HG03103 (cell line): ENCODE measurements around the gene WIZ.

Source experiments
- ATAC-seq: cut with Tn5 transposase; IDR thresholded peaks from one replicate; pipeline ENCODE4 v1.9.1; 2021; ENCODE audit warnings: low read depth; ENCODE audit not compliant: unreplicated experiment

WIZ gene

DNA sequence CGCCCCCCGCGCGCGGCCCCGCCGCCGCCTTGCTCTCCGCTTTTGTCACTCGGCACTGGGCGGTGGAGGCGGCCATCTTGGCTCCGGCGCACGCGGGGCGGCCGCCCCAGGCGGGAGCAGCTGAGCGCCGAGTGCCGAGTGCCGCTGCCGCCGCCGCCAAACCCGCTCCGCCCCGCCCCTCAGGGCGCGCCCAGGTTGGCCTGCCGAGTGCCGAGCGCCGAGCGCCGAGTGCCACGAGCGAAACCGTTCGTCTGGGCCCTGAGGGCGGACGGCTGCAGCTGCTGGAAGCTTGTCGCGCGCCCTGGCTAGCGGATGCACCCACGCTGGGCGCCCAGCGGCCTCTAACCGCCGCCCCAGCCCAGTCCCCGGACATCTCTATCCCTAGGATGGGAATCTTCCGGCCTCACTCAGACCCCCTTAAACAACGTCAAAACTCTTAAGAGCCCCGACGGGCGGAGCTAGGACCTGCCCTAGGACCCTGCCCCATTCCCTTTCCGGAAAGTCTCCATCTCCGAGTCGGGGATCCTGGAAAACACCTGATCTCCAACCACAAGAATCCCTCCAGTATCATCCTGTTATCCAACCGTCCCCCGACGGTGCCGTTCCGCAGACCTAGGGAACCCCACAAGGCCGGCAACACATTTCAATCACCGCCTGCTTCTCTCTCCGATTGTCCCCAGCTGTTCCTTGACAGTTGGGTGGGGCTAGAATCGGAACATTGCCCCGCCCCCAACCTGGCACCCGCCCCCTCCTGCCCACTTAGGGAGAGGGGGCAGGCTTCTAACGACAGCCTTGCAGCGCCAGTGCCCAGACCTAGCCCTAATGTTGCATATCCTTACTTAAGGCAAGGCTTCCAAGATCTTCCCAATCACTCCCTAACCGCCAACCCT, 16.9 kb downstream of the WIZ start:
- peak; percentile 61 for ATAC-seq

DNA sequence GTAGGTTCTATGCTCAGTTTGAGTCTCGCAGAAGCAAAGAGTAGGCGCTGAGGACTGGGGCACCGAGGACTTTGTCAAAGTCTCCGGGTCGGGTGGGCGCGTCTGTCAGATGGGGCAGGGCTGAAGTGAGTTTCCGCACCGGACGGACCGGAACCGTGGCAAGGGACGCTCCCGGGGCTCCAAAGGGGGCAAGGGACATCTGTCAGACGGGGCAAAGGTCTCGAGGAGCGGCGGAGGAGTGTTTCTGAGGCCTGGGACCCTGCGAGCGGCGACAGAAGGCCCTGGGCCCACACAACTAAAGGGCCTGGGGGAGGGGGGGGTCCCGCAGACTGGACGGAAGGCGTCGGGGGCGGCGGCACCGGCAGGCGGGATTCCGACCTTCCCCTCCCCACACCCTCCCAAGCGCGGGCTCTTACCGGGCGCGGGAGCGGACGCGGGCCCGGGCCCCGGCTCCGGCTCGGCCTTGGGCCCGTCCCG, 17.7 kb downstream of the WIZ start:
- no peak for ATAC-seq

DNA sequence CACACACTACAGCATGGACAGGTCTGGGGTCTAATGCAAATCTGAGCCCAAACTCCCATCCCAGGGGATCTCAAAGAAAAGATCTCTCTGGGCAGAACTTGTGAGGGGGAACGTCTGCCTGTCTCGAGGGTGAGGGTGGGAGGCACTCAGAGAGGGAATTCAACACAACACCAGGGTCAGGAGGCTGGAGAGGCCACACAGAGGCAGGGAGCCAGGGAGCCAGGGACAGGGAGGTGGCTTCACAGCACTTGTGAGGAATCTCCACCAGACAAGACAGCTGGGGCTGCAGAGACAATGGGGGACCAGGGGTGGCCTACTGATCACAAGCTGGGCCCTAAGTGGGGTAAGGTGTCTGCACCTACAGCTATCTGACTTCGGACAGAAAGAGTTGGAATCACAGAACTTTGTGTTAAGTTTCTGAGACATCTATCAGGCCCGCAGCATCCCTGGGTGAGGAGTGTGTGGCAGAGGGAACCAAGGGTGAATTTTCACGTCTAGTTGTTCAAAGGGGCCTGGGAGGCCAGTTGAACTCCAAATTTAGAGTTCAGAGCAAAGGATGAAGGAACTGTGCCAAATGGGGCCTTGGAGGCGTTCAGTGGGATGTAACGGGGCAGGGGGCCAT, 18.2 kb downstream of the WIZ start:
- no peak for ATAC-seq

DNA sequence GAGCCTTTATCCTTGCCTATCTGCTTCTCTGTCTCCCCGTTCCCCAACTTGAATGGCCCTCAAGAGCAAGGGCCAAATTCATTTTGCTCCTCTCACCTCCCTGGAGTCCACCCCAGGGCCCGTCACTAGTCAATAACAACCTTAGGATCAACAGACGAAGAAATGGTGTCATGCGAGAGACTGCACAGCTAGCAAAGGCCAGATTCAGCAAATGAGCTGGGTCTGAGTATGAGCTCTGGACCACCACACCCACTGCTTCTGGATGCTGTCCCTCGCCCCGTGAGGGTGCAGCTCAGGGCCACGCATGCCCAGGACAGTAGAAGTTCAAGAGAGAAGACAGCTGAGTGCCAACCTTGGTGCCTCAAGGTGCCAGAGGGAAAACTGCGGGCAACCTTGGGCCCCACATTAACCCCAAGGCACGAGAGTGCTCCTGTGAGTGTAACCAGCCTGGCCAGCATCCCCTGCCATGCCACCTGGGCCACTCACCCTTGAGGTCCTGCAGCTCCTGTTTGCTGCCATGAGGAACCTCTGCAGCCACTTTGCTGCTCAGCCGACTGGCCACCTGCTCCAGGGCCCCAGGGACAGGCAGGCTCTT, 19.1 kb downstream of the WIZ start:
- no peak for ATAC-seq

DNA sequence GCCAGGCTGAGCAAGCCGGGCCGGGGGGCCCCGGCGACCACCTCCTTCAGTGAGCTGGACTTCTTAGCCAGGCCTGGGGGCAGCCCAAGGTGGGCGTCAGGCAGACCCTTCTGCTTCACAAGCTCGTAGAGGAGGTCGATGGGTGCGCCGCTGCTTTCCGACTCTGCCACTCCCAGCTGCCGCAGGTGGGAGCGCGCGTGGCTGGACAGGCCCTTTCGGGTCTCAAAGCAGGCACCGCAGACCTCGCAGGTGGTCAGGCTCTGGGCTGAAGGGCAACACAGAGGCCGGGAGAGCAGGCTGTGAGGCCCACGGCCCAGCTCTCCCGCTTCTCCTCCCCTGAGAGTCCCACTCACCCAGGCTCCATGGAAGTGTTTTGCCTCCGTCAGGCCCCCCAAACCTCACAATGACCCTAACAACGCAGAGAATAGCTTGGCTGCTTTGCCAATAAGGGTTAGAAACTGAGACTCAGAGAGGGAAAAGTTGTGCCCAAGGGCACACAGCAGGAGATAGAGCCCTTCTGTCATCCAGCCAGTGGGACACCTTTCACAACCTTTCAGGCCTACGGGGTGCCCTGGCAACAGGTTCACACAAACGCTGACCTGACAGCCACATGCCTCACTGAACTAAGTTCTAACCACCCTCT, 19.8 kb downstream of the WIZ start:
- ATAC-seq, result no peak

DNA sequence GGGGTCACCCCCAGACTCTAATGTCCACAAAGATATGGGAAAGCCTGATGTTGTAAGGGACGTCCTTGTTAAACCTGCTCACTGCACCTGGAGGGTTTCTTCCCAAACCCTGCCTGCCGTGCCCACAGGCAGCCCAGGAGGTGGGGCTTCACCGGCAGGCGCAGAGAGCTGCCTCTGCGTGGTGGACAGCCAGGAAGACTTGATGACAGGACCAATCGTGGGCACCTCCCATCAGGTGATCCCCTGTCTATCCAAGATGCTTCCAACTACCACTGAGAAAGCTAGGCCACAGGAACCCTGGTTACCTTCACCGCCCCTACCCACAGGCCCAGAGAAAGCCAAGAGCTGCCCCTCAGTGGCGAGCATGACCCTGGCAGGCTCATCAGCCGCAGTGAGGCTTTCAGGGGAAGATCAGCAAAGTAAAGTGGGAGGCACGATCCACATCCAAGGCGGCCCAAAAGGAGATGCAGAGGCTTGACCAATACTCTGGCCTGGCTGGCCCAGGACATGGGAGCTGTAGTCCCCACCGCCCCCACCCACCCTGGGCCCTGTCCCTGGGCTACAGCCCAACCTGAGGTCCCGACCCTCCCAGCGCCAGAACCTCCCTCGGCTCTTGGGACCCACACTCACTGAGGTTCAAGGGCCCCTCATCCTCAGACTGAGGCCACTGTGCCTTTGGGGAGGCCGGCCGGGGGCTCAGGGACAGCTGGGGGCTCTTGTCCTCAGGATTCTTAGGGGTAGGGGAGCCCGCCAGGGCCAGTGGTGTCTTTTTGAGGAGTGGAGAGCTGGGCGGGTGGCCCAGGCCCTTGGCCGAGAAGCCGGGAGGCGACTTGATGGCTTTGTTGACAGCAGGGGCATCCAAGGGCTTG, 20.6 kb downstream of the WIZ start:
- ATAC-seq, result no peak

DNA sequence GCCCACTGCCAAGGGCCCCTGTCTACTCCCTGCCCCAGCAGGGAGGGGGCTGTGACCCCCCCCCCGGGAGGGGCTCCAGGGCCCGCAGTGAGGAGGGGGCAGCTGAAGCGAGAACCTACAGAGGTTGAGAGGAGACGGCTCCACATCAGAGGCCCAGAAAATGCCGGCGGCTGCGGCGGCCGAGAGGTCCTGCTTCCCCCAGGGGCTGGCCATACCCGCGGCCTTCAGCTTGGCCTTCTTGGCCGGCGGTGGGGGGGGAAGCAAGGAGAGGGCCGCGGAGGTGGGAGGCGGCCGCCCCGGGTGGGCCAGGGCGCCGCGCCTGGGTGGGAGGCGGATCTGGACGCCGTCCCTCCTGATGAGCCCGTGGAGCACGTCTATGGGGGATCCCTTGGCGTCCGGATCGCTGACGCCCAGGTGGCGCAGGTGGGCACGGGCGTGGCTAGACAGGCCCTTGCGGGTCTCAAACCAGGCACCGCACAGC, 21.7 kb downstream of the WIZ start:
- ATAC-seq, result no peak

DNA sequence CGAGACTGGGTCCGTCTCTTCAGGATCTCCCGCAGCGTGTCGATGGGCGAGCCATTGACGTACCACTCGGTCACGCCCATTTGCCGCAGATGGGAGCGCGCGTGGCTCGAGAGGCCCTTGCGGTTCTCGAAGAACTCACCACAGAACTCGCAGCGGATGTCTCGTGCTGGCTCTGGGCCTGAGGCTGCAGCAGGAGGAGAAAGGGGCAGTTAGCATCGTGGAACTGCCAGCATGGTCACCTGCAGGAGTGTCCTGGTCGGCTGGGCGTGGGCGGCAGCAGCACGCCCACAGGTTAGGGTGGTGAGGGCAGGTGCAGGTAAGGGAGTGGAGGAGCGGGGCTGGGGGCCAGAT, 22.4 kb downstream of the WIZ start:
- no peak for ATAC-seq

DNA sequence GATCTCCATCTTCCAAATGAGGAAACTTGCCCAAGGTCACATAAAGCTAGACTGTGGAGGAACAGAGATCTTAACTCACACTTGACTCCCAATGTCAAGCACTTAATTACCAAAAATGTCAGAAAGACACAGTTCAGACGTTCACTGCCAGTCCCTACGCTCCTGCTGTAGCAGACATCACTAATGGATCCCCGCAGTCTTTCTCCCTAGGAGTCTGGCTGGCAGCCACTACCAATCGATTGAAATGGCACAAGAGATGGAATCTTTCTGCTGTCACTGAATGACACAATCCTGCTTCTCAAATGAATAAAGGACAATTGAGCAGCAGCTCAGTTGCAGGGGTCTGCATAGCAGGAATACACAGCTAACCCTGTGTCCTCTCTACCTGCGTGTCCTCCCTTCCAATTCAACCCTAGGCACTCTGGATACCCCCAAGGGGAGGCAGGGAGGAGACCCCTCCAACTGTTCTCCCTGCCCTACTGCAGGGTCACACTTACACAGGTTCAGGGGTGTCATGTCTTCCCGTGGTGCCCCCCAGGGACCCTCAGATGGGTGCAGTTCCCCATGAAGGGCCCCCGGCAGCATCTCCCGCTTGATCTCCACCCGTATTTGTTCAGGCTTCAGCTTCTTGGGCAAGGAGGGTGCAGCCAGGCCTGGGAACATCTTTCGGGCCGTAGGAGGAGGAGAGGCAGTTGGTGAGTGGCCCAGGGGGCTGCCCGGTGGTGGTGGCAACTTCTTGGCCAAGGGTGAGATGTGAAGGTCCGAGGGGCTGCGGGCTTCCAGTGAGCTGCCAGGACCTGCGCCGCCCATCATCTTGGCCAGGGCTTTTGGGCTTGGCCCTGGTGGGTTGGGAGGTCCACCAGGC, 23.0 kb downstream of the WIZ start:
- ATAC-seq, result no peak

DNA sequence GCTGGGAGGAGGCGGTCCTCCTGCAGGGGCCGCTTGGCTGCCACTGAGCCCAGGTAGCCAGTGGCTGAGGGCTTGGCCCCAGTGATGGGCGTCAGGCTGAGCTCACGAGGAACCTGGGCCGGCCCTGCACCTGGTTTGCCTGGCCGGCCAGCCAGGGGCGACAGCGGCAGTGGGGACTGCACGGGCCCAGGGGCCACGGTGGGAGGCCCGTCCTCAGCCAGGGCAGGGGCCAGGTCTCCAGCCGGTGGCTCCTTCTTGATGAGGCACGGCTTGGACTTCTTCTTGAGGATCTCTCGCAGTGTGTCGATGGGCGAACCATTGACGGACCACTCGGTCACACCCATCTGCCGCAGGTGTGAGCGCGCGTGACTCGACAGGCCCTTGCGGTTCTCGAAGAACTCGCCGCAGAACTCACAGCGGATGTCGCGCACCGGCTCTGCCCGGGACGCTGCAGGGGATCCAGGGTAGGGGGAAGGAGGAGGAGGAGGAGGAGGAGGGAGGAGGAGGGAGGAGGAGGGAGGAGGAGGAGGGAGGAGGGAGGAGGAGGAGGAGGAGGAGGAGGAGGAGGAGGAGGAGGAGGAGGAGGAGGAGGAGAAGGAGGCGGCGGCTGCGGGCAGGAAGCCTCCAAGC, 24.3 kb downstream of the WIZ start:
- no peak for ATAC-seq

DNA sequence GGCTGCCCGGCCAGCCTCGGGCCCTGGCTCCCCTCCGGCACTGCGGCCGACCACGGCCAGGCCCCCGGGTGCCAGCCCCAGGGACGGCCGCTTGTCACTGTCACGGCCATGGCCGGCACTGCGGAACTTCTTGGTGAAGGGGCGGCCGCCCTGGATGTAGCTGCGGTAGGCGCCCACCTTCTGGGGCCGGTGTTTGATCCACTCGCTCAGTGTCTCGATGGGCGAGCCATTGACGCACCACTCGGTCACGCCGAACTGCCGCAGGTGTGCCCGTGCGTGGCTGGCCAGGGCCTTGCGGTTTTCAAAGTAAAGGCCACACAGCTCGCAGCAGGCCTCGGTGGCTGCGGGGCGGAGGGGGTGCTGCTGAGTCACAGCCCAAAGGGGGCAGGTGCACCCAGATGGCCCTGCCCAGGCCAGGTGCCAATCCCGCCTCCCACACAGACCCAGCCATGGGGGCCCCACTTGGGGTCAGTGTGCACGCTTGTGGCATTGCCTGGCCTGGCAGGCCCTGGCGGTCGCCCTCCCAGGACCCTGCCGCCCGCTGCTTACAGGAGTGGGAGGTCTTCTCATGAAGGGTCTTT, 25.0 kb downstream of the WIZ start:
- no peak for ATAC-seq

DNA sequence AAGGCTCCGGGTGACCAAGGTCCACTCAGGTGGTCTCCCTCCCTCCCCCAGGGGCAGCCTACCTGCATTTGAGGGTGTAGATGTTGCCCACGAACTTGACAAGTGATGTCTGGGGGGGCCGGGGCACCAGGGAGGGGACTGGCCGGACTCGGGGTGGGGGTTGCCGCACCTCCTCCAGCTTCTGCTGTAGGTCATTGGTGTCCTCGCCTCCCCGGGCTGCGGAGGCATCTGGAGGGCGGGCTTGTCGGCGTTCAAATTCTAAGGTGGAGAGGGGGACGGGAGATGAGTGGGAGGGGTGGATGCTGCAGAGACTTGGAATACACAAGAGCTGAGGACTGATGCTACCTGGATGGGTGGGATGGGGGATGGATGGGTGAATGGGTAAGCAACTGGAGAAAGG, 25.6 kb downstream of the WIZ start:
- ATAC-seq, result no peak

DNA sequence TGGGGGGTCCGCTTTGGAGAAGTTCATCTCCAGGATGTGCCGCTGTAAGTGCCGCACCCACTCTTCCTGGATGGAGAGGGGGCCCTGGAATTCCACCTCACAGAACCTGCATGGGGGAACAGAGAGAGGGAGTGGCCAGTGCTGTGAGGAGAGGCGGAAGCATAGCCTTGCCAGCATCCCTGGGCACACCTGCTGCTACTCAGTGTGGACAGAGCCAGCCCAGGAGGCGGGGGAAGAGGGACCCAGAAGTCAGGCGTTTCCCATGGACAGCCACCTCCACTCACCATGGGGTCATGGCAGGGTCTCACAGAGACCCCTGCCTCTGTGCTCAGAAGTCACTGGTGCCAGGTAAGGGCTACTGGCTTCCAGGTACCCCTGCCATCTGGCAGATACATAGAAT, 26.6 kb downstream of the WIZ start:
- no peak for ATAC-seq

DNA sequence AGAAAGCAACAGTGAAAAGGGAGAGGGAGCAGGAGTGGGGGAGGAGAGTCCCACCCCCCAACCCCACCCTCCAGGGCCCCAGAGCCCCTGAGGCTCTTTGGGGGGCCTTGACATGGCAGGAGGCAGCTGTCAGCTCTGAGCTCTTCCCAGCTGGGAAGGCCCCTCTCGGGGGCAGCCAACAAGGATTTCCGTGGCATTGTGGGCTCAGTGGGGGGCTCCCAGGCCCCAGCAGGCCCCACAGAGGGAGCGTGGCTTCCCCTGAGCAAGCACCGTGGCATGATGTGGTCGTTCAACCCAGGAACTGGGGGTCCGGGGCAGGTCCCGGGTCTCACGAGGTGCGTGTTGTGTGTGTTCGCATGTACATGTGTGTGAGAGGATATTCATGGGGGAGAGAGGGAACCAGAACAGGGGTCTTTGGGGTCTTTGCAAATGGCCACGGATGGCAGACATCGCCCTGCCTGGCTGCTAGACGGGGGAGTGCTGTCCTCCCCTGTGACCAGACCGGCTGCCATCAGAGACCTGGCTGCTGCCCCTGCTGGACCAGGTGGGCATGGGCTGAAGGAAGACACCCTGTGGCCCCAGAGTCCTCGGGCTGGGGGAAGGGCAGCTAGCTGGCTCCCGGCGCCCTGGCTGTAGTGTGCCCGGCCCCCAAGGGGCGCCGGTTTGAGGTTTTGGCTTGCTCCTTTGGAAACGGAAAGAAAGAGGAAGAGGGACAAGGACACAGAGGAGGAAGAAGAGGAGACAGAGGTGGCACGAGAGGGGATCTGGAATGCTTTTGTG, 27.3 kb downstream of the WIZ start:
- ATAC-seq, result no peak

DNA sequence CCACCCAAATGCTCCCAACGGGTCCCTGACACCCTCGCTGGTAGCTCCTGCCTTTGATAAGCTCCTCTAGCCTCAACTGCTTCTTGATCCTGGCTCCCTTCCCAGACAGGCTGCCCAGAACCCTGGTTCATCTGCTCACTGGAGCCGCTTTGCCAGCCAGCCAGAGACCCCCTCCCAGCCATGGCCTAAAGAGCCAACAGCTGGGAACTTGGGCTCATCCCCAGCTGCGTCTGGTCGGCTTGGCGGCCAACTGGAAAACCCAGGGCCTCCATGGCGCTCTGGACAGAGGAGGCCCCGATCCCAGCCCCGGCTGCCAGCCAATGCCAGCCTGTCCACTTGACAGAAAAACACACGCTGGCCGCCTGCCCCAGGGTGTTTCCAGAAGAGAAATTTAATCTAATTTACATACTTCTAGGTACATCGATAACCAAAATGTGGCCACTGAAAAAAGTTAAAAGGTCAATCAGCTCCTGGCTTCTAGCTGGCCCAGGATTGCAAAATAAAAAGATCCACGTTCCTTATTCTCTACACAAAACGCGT, 28.0 kb downstream of the WIZ start:
- ATAC-seq, result no peak

DNA sequence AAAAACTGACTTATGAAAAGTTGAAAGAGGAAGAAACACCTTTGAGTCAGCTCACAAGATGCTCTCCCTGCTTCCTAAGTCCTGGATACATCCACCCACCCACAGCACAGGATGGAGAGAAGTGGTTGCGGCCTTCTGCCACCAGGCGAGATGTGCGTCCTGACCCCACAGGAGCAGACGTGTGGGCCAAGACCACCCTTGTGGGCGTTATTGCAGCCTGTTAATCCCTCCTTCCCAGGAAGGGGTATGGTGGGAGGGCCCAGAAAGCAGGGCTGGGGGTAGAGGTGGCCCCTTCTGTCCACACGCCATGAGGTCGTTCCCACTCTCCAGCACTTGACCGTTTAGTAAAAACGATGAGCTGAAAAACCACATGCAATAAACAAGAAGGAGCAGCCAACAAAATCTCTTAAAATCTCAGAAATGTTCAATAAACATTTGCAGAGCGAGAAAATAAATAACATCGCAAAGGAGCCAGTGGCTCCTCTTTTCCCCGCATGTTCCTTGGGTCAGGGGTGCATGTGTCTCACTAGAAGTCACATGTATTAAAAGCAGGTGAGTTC, 28.5 kb downstream of the WIZ start:
- no peak for ATAC-seq

DNA sequence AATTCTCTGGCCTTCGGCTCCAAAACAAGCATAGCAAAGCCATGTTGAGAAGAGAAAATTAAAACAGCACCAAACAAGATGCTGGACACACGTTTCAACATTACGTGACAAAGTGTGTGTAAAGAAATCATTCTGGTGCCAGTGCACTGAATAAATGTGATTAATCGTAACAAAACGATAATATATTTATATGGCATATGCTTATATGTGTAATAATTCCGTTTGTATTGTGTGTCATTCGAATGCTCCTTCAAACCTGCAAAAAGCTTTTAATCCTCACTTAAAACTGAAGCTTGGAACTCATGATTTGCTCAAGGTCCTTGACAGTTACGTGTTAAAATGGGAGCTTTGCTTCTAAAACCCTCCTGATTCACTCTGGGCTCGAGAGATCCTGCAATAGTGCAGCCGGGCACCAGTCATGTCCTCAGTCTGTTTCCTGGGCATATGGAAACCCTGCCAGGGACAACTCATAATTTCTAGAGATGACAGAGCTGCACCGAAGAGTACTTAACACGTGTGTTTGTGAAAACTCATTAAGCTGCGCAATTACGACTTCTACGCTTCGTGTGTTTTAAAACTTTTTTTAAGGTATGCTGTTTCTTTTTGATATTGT, 30.2 kb downstream of the WIZ start:
- ATAC-seq, result no peak
